Measurements from ENCODE around the gene SLC22A24.
"Not testable (repeated sequence)": the region's sequence is repeated elsewhere in the genome, so short reads cannot be mapped to it uniquely, and the experiment has no call there.

The SLC22A24 gene, protein sequence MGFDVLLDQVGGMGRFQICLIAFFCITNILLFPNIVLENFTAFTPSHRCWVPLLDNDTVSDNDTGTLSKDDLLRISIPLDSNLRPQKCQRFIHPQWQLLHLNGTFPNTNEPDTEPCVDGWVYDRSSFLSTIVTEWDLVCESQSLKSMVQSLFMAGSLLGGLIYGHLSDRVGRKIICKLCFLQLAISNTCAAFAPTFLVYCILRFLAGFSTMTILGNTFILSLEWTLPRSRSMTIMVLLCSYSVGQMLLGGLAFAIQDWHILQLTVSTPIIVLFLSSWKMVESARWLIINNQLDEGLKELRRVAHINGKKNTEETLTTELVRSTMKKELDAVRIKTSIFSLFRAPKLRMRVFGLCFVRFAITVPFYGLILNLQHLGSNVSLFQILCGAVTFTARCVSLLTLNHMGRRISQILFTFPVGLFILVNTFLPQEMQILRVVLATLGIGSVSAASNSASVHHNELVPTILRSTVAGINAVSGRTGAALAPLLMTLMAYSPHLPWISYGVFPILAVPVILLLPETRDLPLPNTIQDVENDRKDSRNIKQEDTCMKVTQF

DNA sequence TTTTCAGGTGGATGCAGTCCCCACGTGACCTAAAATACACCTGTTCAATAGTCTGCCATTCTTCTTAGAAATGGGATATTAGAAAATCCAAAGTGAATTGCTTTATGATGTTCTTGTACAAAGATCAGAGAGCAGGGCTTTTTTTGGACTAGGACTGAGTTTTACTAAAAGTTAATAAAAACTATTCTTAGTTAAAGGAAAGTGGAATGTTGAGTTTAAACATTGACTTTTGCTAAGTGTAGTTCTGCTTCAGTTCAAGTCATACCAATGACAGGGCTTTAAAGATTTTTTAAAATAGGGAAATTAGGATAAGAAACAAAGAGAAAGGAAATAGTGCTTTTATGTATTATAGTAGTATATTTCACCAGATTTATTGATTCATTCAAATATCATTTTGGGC, at the start of gene SLC22A24:
Gene SLC22A24 (minus strand): TSS at position 101 of the 400 bp plus-strand sequence. CDS start 442 bp downstream, outside the sequence.
- DNase-seq (ENCODE audit: low spot score): no peak

- no peak for DNase-seq (ENCODE audit: low spot score)
Measured at GRCh38 chr11:63180536-63180935, 36.5 kb upstream of the SLC22A24 start.

- DNase-seq (ENCODE audit: low spot score): no peak
Measured at GRCh38 chr11:63179432-63180041, 35.5 kb upstream of the SLC22A24 start.

- DNase-seq (ENCODE audit: low spot score): no peak
Measured at GRCh38 chr11:63177872-63178271, 33.9 kb upstream of the SLC22A24 start.

DNA sequence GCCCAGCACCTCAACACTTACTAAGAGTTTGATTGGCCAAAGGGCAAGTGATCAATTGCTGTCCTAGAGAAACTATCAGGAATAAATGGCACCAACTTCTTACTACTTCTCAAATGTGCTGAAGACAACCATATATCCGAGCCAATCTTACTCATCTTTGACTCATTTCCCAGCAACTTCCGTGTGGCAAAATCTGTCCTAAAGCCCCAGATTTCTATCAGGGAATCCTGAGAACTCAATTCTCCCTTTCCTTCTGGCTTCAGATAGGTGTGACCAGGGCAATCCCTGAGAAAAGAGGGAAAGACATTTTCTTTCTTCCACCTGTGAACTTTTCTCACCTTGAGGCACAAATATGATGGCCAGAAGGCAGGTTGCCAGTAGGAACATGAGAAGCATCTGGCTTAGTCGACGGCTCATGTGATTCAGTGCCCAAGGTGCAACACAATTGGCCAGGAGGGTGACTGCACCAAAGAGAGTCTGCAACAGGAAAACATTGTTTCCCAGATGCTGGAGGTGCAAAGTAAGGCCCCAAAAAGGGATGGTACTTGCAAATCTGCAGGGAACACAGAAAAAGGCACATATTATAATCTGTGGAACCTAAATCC, 21.8 kb upstream of the SLC22A24 start:
- no peak for DNase-seq (ENCODE audit: low spot score)

DNA sequence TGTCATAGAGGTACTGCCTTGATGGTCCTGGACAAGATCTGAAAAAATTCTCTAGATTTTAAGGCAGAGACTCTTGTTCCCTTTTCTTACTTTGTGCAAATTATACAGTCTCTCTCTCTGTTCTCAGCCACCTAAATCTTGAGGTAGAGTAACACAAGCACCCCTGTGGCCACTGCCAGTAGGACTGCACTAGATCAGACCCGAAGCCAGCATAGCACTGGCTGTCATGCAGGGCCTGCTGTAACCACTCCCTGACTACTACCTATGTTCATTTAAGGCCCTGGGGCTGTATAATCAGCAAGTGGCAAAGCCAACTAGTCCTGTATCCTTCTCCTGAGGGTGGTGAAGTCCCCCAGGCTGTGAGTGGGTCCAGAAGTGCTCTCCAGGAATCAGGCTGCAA, 11.8 kb upstream of the SLC22A24 start:
- no peak for DNase-seq (ENCODE audit: low spot score)

- DNase-seq (ENCODE audit: low spot score): no peak
Measured at GRCh38 chr11:63146581-63146980, 2.6 kb upstream of the SLC22A24 start.

GRCh38 chr11:63142459-63142858, 1.6 kb downstream of the SLC22A24 start:
- no peak for DNase-seq (ENCODE audit: low spot score)

DNA sequence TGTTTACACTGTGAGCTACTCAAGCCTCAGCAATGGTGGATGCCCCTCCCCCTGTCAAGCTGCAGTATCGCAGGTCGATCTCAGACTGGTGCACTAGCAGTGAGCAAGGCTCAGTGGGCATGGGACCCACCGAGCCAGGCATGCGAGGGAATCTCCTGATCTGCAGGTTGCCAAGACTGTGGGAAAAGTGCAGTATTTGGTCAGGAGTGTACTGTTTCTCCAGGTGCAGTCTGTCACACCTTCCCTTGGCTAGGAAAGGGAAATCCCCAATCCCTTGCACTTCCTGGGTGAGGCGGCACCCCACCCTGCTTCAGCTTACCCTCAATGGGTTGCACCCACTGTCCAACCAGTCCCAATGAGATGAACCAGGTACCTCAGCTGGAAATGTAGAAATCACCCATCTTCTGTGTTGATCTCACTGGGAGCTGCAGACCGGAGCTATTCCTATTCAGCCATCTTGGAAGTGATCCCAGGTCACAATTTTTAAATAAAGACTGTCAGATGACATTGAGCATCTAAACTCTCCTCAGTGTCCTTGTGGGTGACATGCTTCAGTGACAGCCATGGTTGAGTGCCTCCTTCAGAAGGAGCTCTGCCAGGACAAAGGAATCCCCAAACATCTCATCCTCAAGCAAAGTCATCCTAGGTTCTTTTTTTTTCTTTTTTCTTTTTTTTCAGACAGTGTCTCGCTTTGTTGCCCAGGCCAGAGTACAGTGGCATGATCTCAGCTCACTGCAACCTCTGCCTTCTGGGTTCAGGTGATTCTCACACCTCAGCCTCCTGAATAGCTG, 10.8 kb downstream of the SLC22A24 start:
- DNase-seq (ENCODE audit: low spot score): no peak

- DNase-seq (ENCODE audit: low spot score): no peak
Measured at GRCh38 chr11:63099555-63099954, 44.5 kb downstream of the SLC22A24 start.

DNA sequence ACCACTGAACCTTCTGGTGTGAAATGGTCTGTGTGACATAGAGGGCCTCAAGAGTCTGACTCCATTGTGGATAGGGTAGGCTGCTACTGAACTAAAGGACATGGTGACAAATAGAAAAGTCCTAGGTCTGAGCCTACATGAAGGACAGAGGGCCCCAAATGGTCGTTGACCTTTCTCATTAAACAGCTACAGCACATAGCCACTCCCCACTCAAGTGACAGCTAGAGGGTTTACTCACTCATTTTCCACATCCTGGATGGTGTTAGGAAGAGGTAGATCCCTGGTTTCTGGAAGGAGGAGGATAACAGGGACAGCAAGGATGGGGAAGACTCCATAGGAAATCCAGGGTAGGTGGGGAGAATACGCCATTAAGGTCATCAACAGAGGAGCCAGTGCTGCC, 63.3 kb downstream of the SLC22A24 start:
- DNase-seq (ENCODE audit: low spot score): peak; percentile 16

- DNase-seq (ENCODE audit: low spot score): not testable (repeated sequence)
Measured at GRCh38 chr11:63046203-63046602, 97.8 kb downstream of the SLC22A24 start.

GRCh38 chr11:63042596-63042995, 101.4 kb downstream of the SLC22A24 start:
- no peak for DNase-seq (ENCODE audit: low spot score)

DNA sequence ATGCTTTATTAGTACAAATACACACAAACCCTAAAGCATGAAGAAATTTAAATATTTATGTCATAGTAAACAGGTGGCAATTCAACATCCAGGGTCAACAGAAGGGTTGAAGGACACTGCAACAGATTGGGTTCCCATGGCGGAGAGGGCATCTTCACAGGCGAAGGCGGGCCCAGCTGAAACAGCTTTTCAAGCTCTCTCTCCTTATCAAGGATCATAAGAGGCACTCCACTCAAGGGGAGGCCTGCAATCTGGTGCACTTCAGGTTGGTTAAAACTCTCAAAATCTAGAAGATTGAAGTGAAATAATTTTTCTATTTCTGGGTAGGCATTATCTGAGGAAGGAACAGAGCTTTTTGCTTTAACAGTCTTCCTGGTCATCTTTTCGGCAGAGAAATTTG, 111.6 kb downstream of the SLC22A24 start:
- DNase-seq (ENCODE audit: low spot score): no peak

Measured in HuH-7 (cell line).